Activated CD4-positive, alpha-beta memory T cell treated with anti-CD3 and anti-CD28 coated beads, Interleukin-2, amount 10 ng/mL, durations not matched to agents 7 days and 5 days (primary cell): ENCODE measurements around the gene GIMAP4. TPM values are rescaled to one million over a fixed set of nuclear protein-coding genes. Genes with fewer than 3 reads are reported as not detected.
"Not testable (repeated sequence)": the region's sequence is repeated elsewhere in the genome, so short reads cannot be mapped to it uniquely, and the experiment has no call there.

Experiments used
- CTCF ChIA-PET: fragments of 350-600 bp; sonication (Branson Sonifier 250); formaldehyde crosslinking; loops from one replicate; lab custom pipeline; 2021; ENCODE audit warnings: antibody characterized with exemption, inconsistent platforms; lab: Charles Lee
- POLR2A ChIA-PET: fragments of 350-600 bp; sonication (Branson Sonifier 250); formaldehyde crosslinking; loops from one replicate; lab custom pipeline; 2021; ENCODE audit warnings: antibody characterized with exemption; lab: Charles Lee
- DNase-seq: peaks from one replicate; pipeline ENCODE4 v3.0.0-alpha.2; 2020
- H3K27ac Mint-ChIP-seq: one replicate; pipeline ENCODE4 v1.8.0; 2021; ENCODE audit warnings: mild to moderate bottlenecking, mixed read lengths
- H3K27me3 Mint-ChIP-seq: one replicate; pipeline ENCODE4 v1.8.0; 2021; ENCODE audit warnings: mixed read lengths
- H3K36me3 Mint-ChIP-seq: one replicate; pipeline ENCODE4 v1.8.0; 2021; ENCODE audit warnings: low read depth, mixed read lengths
- H3K4me1 Mint-ChIP-seq: one replicate; pipeline ENCODE4 v1.8.0; 2021; ENCODE audit warnings: mixed read lengths
- H3K4me3 Mint-ChIP-seq: one replicate; pipeline ENCODE4 v1.8.0; 2021; ENCODE audit warnings: mild to moderate bottlenecking, mixed read lengths
- H3K9me3 Mint-ChIP-seq: one replicate; pipeline ENCODE4 v1.8.0; 2021; ENCODE audit warnings: mixed read lengths
- total RNA-seq, 2 experiments: library from RNA; stranded (reverse); gene quantifications; one replicate each; pipeline ENCODE4 v1.2.3, GENCODE V29; 2021

GIMAP4 gene
- total RNA-seq, 2 experiments from 2014 or later: 277 to 282 TPM

- Mint-ChIP-seq H3K4me3 (no peak overlapping the region), H3K36me3 (peaks cover 64% of the 10 kb centered on the region), H3K4me1 (peaks cover 55% of the 10 kb centered on the region), H3K9me3 (peaks cover 25% of the 10 kb centered on the region), H3K27me3 (no peaks in the 10 kb centered on the region), H3K27ac (peak overlapping the region; percentile 78)
- no peak for DNase-seq
- ChIA-PET POLR2A (interaction anchor here (1.0 to 1.5 kb wide), 5 partner anchors 50 to 178 kb away, joined by 3 to 4 read pairs (median 4); partner anchors contain the start of genes GIMAP1 and GIMAP7), CTCF (interaction anchor here (0.7 to 4.9 kb wide), 5 partner anchors 113 to 193 kb away, joined by 3 to 21 read pairs (median 3); partner anchors contain the start of gene GIMAP8)
These were observed 2.6 kb upstream of the GIMAP4 start for GRCh38 chr7:150564566-150564965.

GRCh38 chr7:150565239-150565638, 2.0 kb upstream of the GIMAP4 start:
- peaks cover 61% of the 10 kb centered on the region for H3K4me1 Mint-ChIP-seq
- H3K36me3 Mint-ChIP-seq: peaks cover 66% of the 10 kb centered on the region
- POLR2A ChIA-PET: interaction anchor here (1.0 to 1.5 kb wide), 4 partner anchors 50 to 177 kb away, joined by 3 to 4 read pairs (median 4); partner anchors contain the start of genes GIMAP1 and GIMAP7
- no peak overlapping the region for H3K27ac Mint-ChIP-seq
- CTCF ChIA-PET: interaction anchor here (1.2 to 4.9 kb wide), 3 partner anchors 114 to 192 kb away, joined by 3 to 21 read pairs (median 3); no protein-coding TSS in a partner anchor
- H3K4me3 Mint-ChIP-seq: no peak overlapping the region
- no peaks in the 10 kb centered on the region for H3K27me3 Mint-ChIP-seq
- no peak for DNase-seq
- H3K9me3 Mint-ChIP-seq: peaks cover 20% of the 10 kb centered on the region

- Mint-ChIP-seq H3K27me3 (no peaks in the 10 kb centered on the region), H3K27ac (no peak overlapping the region), H3K9me3 (peaks cover 14% of the 10 kb centered on the region), H3K4me3 (peak overlapping the region; percentile 16), H3K36me3 (peaks cover 67% of the 10 kb centered on the region), H3K4me1 (peaks cover 68% of the 10 kb centered on the region)
- POLR2A ChIA-PET: interaction anchor here (0.9 to 4.8 kb wide), 7 partner anchors 10 to 166 kb away, joined by 3 to 68 read pairs (median 7); partner anchors contain the start of genes GIMAP1 and GIMAP7
- no peak for DNase-seq
- CTCF ChIA-PET: interaction anchor here (3.5 to 4.3 kb wide), 2 partner anchors 151 to 190 kb away, joined by 17 to 39 read pairs; partner anchors contain the start of gene GIMAP1
These were observed 1.1 kb upstream of the GIMAP4 start for GRCh38 chr7:150566123-150566522.

GRCh38 chr7:150566572-150566971, 618 bp upstream of the GIMAP4 start:
- peaks cover 70% of the 10 kb centered on the region for H3K4me1 Mint-ChIP-seq
- H3K27me3 Mint-ChIP-seq: no peaks in the 10 kb centered on the region
- POLR2A ChIA-PET: interaction anchor here (0.6 to 5.8 kb wide), 30 partner anchors 10 to 189 kb away, joined by 3 to 112 read pairs (median 12); partner anchors contain the start of genes GIMAP1, GIMAP2, GIMAP5 and GIMAP6
- peak overlapping the region; percentile 95 for H3K4me3 Mint-ChIP-seq
- H3K27ac Mint-ChIP-seq: peak overlapping the region; percentile 93
- CTCF ChIA-PET: interaction anchor here (0.8 to 4.5 kb wide), 9 partner anchors 52 to 212 kb away, joined by 3 to 39 read pairs (median 5); partner anchors contain the start of genes GIMAP1 and GIMAP7
- peaks cover 11% of the 10 kb centered on the region for H3K9me3 Mint-ChIP-seq
- H3K36me3 Mint-ChIP-seq: peaks cover 68% of the 10 kb centered on the region
- DNase-seq: no peak

- peak overlapping the region; percentile 93 for H3K27ac Mint-ChIP-seq
- peaks cover 14% of the 10 kb centered on the region for H3K9me3 Mint-ChIP-seq
- no peak for DNase-seq
- peaks cover 71% of the 10 kb centered on the region for H3K4me1 Mint-ChIP-seq
- peak overlapping the region; percentile 95 for H3K4me3 Mint-ChIP-seq
- CTCF ChIA-PET: interaction anchor here (1.1 to 4.5 kb wide), 13 partner anchors 53 to 191 kb away, joined by 3 to 39 read pairs (median 6); partner anchors contain the start of genes GIMAP1, GIMAP6 and GIMAP7
- POLR2A ChIA-PET: interaction anchor here (0.6 to 5.8 kb wide), 31 partner anchors 12 to 187 kb away, joined by 3 to 112 read pairs (median 11); partner anchors contain the start of genes GIMAP1, GIMAP2, GIMAP5 and GIMAP6
- peaks cover 69% of the 10 kb centered on the region for H3K36me3 Mint-ChIP-seq
- no peaks in the 10 kb centered on the region for H3K27me3 Mint-ChIP-seq
These were observed 696 bp downstream of the GIMAP4 start for GRCh38 chr7:150567871-150568301.

- peak overlapping the region; percentile 95 for H3K4me3 Mint-ChIP-seq
- POLR2A ChIA-PET: interaction anchor here (1.0 to 5.8 kb wide), 25 partner anchors 11 to 186 kb away, joined by 3 to 112 read pairs (median 14); partner anchors contain the start of genes GIMAP1, GIMAP2, GIMAP5 and GIMAP6
- CTCF ChIA-PET: interaction anchor here (1.1 to 4.5 kb wide), 16 partner anchors 48 to 187 kb away, joined by 3 to 39 read pairs (median 5); partner anchors contain the start of genes GIMAP1, GIMAP2, GIMAP6 and GIMAP7
- peaks cover 66% of the 10 kb centered on the region for H3K4me1 Mint-ChIP-seq
- H3K36me3 Mint-ChIP-seq: peaks cover 69% of the 10 kb centered on the region
- peak; percentile 50 for DNase-seq
- H3K27me3 Mint-ChIP-seq: no peaks in the 10 kb centered on the region
- peak overlapping the region; percentile 93 for H3K27ac Mint-ChIP-seq
- H3K9me3 Mint-ChIP-seq: peaks cover 21% of the 10 kb centered on the region
These were observed 1.5 kb downstream of the GIMAP4 start for GRCh38 chr7:150568714-150569113.

- no peak for DNase-seq
- no peaks in the 10 kb centered on the region for H3K27me3 Mint-ChIP-seq
- H3K4me3 Mint-ChIP-seq: peak overlapping the region; percentile 95
- H3K9me3 Mint-ChIP-seq: peaks cover 26% of the 10 kb centered on the region
- H3K27ac Mint-ChIP-seq: peak overlapping the region; percentile 93
- ChIA-PET CTCF (interaction anchor here (1.1 to 4.5 kb wide), 13 partner anchors 49 to 187 kb away, joined by 3 to 39 read pairs (median 5); partner anchors contain the start of genes GIMAP1 and GIMAP2), POLR2A (interaction anchor here (1.1 to 5.8 kb wide), 29 partner anchors 11 to 186 kb away, joined by 3 to 112 read pairs (median 7); partner anchors contain the start of genes GIMAP1, GIMAP2, GIMAP5 and GIMAP6)
- peaks cover 71% of the 10 kb centered on the region for H3K36me3 Mint-ChIP-seq
- H3K4me1 Mint-ChIP-seq: peaks cover 62% of the 10 kb centered on the region
These were observed 2.2 kb downstream of the GIMAP4 start for GRCh38 chr7:150569245-150569955.

- POLR2A ChIA-PET: interaction anchor here (1.0 to 5.8 kb wide), 15 partner anchors 18 to 167 kb away, joined by 3 to 112 read pairs (median 5); partner anchors contain the start of genes GIMAP1, GIMAP2, GIMAP5 and GIMAP7
- Mint-ChIP-seq H3K27ac (peak overlapping the region; percentile 93), H3K9me3 (peaks cover 28% of the 10 kb centered on the region), H3K4me1 (peaks cover 57% of the 10 kb centered on the region), H3K4me3 (peak overlapping the region; percentile 95), H3K36me3 (peaks cover 83% of the 10 kb centered on the region), H3K27me3 (no peaks in the 10 kb centered on the region)
- DNase-seq: no peak
- CTCF ChIA-PET: interaction anchor here (0.9 to 4.5 kb wide), 5 partner anchors 56 to 126 kb away, joined by 3 to 25 read pairs (median 3); partner anchors contain the start of genes GIMAP2 and GIMAP7
These were observed 3.6 kb downstream of the GIMAP4 start for GRCh38 chr7:150570556-150571465.

- Mint-ChIP-seq H3K9me3 (peaks cover 36% of the 10 kb centered on the region), H3K27ac (peak overlapping the region; percentile 23), H3K27me3 (no peaks in the 10 kb centered on the region), H3K4me3 (no peak overlapping the region), H3K36me3 (peaks cover 95% of the 10 kb centered on the region), H3K4me1 (peaks cover 50% of the 10 kb centered on the region)
- POLR2A ChIA-PET: interaction anchor here (1.2 to 1.4 kb wide), 2 partner anchors 9 to 49 kb away, joined by 3 to 4 read pairs; no protein-coding TSS in a partner anchor
- no peak for DNase-seq
- CTCF ChIA-PET: no interaction called here
These were observed 5.3 kb downstream of the GIMAP4 start for GRCh38 chr7:150572496-150572895.

- H3K27ac Mint-ChIP-seq: peak overlapping the region; percentile 16
- POLR2A ChIA-PET: interaction anchor here (2.8 kb wide), 1 partner anchor 12 kb away, joined by 13 read pairs; the partner anchor contains the start of gene GIMAP4
- H3K4me3 Mint-ChIP-seq, CTCF ChIA-PET, H3K27me3 Mint-ChIP-seq: not testable (repeated sequence)
- H3K4me1 Mint-ChIP-seq: peaks cover 44% of the 10 kb centered on the region
- H3K36me3 Mint-ChIP-seq: peaks cover 85% of the 10 kb centered on the region
- H3K9me3 Mint-ChIP-seq: peaks cover 52% of the 10 kb centered on the region
- DNase-seq: peak; percentile 70
These were observed 12.9 kb downstream of the GIMAP4 start for GRCh38 chr7:150579979-150580637.
